ENCODE data around the gene ATXN7L2. TPM values are rescaled to one million over a fixed set of nuclear protein-coding genes. Genes with fewer than 3 reads are reported as not detected.

Gene ATXN7L2
- total RNA-seq, 1 donor from 2014 or later = 10.5 TPM

DNA sequence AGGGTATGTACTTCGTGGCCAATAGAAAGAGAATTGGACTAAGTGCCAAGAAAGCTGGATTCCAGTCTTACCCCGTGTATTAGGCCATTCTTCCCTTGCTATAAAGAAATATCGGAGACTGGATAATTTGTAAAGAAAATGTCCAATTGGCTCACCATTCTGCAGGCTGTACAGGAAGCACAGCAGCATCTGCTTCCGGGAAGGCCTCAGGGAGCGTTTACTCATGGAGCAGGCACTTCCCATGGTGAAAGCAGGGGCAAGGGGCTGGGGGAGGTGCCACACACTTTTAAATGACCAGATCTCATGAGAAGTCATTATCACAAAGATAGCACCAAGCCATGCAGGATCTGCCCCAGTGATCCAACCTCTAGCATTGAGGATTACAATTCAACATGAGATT is 33.6 kb downstream of the ATXN7L2 start:
- intact Hi-C loops (cut with micrococcal nuclease) = no loop called here

DNA sequence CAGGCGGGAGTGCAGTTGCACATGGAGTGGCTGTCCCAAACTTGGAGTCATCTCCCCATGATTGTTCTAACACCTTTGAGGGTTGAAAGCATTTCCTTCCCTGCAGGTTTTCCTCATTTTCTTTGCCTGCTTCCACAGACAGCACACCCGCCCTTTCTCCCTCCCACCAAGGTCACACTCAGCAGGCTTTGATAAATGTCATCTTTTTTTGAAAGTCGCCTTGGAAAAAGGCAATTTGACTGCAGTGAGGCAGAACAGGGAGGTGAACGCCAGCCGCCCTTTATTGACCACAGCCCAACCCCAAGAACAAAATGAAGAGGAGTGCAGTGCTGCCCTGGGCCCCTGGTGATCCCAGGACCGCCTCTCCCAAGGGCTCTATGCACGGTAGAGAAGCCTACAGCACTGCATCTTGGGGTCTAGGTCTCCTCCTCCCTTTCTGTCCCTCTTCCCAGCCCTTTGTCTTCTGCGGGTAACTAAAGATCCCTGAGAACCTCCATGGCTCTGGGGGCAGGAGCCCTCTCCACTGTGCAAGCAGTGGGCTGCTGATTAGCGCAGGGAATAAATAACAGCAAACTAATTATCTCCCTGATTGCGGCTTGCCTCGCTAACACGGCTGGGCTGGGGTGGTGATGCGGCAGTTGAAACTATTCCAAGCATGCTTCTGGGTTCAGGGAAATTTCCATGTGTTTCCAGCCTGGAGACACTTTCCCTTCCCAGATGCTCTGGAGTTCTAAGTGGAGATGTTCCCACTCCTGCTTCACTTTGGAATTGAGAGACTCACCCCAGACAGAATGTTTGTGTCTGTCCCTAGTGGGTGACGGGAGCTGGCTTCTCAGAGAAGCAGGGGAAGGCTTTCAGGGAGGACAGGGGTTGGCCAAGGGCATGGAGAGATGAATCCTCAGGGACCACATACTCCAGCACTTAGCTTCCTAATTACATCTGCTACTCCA is 37.6 kb downstream of the ATXN7L2 start:
- intact Hi-C loops (cut with micrococcal nuclease) = no loop called here

DNA sequence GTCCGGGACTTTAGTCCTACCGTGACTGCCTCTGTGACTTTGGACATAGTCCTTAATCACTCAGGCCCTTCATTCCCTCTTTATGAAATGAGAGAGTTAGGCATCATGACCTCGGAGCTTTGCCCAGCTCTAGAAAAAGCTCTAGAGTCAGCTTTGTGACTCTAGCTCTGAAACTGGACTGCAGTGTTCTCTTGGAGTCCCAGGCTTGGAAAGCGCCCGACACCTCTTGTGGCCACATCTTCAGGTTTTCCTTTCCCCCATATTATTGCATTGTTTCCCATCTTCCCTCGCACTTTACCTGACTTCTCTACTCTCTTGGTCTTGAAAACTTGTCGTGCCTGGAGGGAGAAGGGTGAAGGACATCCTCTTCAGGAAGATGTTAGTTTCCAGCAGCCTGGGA is 38.3 kb downstream of the ATXN7L2 start:
- intact Hi-C loops (cut with micrococcal nuclease) = no loop called here

DNA sequence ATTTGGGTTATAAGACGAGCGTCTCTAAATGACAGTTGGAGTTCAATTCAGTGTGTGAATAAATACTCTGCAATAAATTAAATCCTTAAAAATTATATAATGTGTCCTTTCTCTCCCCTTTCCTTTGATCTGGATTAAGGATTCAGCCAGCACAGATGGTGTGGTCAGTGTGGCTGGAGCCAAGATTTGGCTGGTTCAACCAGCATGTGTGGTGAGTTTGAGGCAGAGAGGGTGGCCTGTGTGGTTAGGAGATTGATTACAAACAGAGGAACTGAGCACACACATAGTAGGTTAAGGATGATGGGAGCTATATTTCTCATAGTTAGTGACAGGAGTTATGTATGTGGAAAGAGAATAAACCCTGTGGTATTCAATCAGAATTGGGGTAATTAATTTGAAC is 40.0 kb downstream of the ATXN7L2 start:
- intact Hi-C loops (cut with micrococcal nuclease) = no loop called here

DNA sequence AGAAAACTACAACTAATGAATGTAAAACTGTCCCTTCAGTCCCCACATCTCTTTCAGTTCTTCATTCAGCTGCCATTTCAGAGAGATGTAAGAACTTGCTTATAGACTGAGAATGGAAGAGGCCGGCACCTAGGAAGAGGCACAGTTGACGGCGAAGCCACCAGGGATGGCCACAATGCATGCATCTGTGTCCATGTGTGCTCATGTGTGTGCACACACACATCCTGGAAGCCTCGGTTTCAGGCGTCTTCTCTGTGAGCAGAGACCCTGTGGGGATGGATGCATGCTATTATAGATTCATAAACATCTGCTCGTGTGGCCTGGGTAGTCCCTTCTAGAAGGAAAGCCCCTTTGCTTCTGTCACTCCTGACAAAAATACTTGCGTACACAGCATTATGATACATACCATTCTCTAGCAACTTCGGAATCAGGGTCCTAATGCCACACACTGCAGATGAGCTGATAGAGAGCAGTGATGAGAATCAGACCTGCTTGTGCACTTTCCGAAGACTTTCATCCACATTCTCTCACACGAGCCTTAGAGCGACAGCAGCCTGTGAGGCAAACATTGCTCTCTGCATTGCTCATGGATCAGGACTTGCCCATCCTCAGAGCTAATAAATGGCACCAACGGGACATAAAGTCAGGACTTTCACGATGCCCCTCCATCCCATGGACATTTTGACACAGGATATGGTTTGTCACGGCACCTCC is 43.5 kb downstream of the ATXN7L2 start:
- intact Hi-C loops (cut with micrococcal nuclease) = no loop called here

- intact Hi-C loops (cut with micrococcal nuclease) = no loop called here
Measured at GRCh38 chr1:109527846-109528695, 44.4 kb downstream of the ATXN7L2 start.

- intact Hi-C loops (cut with micrococcal nuclease) = no loop called here
Measured at GRCh38 chr1:109528712-109529111, 45.0 kb downstream of the ATXN7L2 start.

DNA sequence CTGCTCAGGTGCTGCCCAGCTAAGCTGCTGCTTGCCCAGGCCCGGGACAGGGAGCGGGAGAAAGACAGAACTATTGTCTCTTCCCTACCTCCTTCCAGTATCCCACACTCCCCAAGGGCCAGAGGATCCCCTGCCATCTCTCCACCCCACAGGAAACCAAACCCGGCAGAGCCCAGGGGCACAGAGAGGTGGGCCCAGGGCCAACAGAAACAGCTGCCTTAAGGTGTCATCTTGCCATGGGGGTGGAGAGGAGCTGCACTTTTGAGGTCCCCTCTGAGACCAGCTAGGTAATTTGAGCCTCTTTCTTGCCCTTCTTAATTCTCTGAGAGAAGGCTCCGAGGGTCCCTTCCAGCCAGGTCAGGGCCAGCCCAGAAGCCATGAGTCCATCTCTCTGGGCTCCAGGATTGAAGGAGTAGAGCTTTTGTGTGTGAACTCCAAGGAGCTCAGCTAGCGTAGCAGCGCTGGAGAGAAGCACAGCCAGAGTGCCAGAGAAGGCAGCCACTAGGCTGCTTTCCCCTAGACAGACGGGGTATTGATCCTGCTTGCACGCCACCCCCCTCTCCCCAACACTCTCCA is 46.3 kb downstream of the ATXN7L2 start:
- intact Hi-C loops (cut with micrococcal nuclease) = no loop called here

DNA sequence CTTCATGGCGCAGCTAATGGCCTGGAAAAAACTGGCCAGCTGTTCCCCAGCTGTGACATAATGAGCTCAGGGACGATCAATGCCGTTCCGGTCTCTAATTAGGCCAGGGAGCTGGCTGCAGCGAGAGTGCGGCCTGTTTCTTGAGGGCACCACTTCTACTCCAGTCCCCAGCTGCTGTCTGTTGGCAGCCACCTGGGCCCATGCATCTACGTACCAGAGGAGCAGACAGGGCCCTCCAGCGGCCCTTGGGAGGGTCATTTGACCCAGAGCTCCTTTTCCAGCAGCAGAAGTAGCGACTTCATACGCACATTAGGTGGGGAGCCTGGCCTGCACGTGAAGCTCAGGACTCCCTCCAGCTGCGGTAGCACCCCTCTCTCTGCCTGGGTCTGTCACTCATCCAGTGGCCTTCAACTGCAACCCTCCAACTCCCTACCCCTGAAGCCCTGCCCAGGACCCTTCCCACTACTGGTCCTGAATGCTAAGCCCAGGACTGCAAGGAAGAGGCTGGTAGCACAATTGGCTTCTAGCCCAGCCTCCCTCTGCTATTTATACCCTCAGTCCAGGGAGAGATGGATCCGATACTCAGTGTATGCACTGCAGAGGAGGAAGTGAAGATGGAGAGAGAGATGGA is 46.9 kb downstream of the ATXN7L2 start:
- intact Hi-C loops (cut with micrococcal nuclease) = no loop called here

DNA sequence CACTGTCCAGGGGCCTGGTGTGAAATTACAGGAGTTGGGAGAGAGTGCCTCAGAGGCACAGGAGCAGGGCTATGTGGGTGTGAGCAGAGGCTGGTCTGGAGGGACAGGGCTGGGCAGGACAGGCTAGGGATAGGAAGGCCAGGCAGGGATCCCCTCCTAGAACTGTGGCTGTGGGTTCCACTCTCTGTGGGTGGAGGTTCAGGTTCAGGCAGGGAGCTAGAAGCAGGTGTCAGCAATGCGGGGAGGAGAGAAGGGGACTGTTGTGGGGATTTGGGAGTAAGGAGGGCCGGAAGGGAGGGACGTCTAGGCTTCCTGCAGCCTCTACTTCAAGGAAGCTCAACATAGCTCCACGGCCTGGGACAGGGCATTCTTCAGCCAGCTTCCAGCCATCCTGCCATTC is 47.7 kb downstream of the ATXN7L2 start:
- intact Hi-C loops (cut with micrococcal nuclease) = no loop called here

DNA sequence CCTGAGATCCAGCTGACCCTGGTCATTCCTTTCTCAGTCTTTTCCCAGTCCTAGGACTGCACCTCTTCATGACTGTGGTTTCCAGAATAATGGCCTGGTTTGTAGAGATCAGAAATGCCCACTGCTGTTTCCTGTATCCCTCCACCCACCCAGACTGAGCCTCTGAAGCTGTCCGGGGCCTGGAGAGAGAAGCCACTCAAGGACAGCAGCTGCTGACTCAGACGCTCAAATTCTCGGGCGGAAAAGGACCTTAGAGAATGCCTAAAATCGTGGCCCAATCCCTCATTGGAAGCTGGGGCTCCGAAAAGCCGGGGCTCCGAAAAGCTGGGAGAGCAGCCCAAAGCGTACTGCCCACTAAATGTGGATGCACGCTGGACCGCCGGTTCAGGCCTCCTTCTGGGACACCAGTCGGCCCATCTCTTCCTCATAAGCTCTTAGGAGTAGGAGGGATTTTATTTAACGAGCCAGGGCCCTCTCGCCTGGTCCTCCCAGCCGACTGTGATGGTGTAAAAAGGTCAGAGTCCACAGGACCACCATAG is 48.2 kb downstream of the ATXN7L2 start:
- intact Hi-C loops (cut with micrococcal nuclease) = loop anchor here (1.0 to 2.0 kb wide), 7 partner anchors 34 to 269 kb away; partner anchors contain the start of genes CYB561D1 and PSMA5

- intact Hi-C loops (cut with micrococcal nuclease) = loop anchor here (1.0 to 2.0 kb wide), 7 partner anchors 34 to 269 kb away; partner anchors contain the start of genes CYB561D1 and PSMA5
Measured at GRCh38 chr1:109532365-109533136, 48.8 kb downstream of the ATXN7L2 start.

- intact Hi-C loops (cut with micrococcal nuclease) = no loop called here
Measured at GRCh38 chr1:109534307-109534858, 50.7 kb downstream of the ATXN7L2 start.

DNA sequence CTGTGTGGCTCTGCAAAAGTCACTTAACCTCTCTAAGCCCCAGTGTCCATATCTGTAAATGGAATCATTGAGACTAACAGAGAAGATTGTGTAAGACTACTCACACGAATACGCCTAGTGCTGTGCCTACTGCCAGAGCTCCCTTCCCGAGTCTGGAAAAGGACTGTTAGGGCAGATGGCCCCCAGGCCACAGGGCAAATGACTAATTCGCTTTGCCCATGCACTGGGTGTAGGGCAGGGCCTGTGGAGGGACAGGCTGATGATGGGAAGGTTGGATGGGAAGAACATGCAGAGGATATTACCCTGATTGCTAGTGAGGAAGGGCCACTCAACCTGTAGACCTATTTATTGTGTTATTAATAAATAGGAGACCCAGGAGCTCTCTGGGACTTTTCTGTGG is 51.8 kb downstream of the ATXN7L2 start:
- intact Hi-C loops (cut with micrococcal nuclease) = no loop called here

GRCh38 chr1:109535971-109536491 is 52.3 kb downstream of the ATXN7L2 start:
- intact Hi-C loops (cut with micrococcal nuclease) = no loop called here

GRCh38 chr1:109537450-109538178 is 53.9 kb downstream of the ATXN7L2 start:
- intact Hi-C loops (cut with micrococcal nuclease) = no loop called here

GRCh38 chr1:109538827-109539555 is 55.3 kb downstream of the ATXN7L2 start:
- intact Hi-C loops (cut with micrococcal nuclease) = no loop called here

DNA sequence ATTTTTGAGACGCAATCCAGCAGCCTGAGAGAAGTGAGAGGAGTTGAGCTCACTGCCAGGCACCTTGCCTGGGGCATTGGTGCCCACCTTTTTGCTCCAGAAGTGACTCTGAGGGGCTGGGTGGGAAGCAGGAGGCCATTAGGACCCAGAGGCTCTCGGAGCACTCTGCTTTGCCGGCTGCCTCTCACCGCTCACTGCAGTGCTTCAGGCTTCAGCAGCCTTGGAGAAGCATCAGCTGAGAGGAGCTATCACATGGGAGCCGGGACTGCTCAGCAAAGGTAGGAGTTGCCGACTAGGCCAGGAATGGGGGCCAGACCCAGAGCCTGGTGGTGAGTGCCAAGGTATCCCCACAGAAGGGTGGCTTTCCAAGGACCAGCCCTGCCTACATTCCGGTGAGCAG is 56.0 kb downstream of the ATXN7L2 start, which contains the start of gene GPR61:
Gene GPR61, plus strand, starts transcription at position 197 of the 400 bp plus-strand sequence. CDS start 3,151 bp downstream, outside the sequence.
- intact Hi-C loops (cut with micrococcal nuclease) = no loop called here

All from T-helper 2 cell treated with Interferon-gamma antibody and Interleukin-4, amounts not matched to agents 100 ng/mL and 5 ng/mL, for 36 hours (primary cell).